Stimulated activated CD4-positive, alpha-beta T cell treated with anti-CD3 and anti-CD28 coated beads, Interleukin-12 subunit alpha, Interleukin-12 subunit beta, amount 100 ng/mL, for 24 hours (primary cell): Measurements from ENCODE around the gene EYA3.

Experiments
- DNase-seq, 2 experiments: peaks; one replicate each; pipeline ENCODE4 v3.0.0-alpha.2; 2020; ENCODE audit warnings: low read depth in 2 of 2

Gene EYA3, protein sequence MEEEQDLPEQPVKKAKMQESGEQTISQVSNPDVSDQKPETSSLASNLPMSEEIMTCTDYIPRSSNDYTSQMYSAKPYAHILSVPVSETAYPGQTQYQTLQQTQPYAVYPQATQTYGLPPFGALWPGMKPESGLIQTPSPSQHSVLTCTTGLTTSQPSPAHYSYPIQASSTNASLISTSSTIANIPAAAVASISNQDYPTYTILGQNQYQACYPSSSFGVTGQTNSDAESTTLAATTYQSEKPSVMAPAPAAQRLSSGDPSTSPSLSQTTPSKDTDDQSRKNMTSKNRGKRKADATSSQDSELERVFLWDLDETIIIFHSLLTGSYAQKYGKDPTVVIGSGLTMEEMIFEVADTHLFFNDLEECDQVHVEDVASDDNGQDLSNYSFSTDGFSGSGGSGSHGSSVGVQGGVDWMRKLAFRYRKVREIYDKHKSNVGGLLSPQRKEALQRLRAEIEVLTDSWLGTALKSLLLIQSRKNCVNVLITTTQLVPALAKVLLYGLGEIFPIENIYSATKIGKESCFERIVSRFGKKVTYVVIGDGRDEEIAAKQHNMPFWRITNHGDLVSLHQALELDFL

GRCh38 chr1:28088168-28088961 lies at the start of gene EYA3:
Gene EYA3 (minus strand): TSS chr1:28088610. CDS start chr1:28058026, 30,584 bp downstream.
- DNase-seq: peak; percentile 98 to 99

DNA sequence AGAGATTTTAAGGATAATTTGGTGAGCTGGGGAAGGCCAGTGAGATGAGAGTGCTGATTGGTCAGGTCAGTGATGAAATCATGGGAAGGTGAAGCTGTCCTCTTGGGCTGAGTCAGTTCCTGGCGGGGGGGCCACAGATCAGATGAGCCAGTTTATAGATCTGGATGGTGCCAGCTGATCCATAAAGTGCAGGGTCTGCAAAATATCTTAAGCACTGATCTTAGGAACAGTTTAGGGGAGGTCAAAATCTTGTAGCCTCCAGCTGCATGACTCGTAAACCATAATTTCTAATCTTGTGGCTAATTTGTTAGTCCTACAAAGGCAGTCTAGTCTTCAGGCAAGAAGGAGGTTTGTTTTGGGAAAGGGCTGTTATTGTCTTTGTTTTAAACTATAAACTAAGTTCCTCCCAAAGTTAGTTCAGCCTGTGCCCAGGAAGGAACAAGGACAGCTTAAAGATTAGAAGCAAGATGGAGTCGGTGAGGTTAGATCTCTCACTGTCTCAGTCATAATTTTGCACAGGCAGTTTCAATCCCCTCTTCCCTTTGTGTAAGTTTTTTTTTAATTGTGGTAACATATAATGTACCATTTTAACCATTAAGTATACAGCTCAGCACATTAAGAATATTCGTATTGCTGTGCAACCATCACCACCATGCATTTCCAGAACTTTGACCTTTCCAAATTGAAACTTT lies 48.7 kb upstream of the EYA3 start:
- no peak for DNase-seq

DNA sequence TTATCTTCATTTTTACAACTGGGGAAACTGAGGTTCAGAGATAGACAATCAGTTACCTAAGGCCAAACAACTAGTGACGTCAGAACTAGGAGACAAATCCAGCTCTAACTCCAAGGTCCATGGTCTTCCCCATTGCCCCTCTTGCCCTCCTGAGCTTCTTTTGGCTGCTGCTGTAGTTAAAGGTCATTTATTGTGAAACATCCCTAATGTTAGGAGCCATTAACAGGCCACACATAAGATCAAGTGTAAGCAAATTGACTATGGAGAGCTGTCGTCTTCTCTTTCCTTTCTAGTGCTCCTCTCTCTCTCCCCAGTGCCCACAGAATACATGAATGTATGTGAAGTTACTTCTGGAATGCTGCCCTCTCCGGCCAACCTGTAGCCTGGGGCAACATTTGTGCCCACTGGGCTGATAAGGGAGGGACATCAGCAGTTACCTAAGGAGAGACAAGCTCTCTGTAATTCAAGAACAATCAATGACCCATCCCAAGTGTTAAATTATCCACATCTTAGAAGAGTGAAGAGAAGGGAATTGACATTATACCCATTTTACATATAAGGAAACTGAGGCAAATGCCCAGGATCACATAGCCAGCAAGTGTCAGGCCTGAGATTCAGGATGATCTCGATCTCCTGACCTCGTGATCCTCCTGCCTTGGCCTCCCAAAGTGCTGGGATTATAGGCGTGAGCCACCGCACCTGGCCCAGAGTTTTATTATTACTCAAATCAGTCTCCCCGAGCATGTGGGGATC lies 47.9 kb upstream of the EYA3 start:
- no peak for DNase-seq

DNA sequence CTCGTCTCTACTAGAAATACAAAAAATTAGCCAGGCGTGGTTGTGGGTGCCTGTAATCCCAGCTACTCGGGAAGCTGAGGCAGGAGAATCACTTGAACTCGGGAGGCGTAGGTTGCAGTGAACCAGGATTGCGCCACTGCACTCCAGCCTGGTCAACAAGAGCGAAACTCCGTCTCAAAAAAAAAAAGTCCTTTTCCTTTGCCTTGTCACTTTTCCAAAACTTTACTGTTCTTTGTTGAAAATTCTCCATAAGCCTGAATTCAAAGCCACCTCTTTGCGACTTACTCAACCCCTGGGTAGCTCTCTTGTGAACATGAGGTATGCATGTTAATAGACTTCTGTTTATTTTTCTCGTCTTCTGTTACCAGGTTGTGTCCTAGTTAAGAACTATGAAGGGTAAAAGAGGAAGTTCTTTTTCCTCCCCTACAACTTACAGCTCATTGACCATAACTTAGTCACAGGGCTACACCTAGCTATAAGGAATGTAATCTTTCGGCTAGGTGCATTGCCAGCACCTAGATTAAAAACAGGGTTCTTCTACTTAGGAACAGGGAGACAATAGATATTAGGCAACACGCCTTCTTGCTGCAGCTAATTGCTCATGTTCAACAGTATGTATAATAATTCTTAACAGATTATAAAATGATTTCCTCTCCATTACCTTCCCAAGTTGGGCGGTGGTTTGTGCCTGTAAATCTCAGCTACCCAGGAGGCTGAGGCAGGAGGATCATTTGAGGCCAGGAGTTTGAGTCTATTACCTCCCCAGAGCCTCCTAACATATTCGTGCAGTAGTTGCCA lies 47.2 kb upstream of the EYA3 start:
- DNase-seq: no peak

GRCh38 chr1:28134651-28135207 lies 46.3 kb upstream of the EYA3 start:
- no peak for DNase-seq

DNA sequence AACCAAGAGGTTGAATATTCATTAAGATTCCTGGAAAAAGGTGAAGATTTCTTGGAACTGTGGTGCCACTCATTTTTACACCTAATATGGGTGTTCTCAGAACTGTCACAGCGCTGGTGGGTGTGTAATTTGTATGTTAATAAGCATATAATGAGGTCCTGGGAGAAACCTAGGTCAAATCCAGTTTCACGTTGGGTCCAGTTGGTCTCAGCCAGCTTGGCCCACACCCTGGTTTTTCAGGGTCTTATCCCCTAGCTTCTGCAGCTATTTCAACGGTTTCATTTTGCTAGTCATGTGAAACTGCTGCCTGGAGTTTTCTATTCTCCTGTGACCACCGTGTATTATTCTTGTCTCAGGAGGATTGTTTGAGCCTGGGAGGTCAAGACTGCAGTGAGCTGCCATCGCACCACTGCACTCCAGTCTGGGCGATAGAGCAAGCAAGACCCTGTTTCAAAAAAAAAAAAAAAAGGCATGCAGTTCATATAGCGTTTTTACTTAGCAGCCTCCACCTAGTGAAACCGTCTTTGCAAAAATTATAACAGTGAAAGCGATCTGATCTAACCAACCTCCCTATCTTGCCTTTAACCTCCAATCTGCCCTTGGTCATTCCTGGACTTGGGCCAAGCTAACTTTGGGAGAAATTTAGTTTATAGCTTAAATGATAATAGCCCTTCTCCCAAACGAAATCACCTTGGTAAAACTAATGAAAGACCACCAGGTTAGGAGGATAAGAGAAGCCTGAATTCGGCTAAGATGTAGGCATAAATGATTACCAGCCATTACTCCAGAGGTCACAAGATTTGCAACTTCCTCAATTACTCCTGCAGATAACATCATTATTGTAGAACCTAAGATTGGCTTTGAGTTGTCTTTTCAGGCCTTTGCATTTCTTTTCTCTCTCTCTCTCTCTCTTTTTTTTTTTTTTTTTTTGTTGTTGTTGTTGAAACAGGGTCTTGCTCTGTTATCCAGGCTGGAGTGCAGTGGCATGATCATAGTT lies 44.1 kb upstream of the EYA3 start:
- no peak for DNase-seq

GRCh38 chr1:28130901-28131300 lies 42.5 kb upstream of the EYA3 start:
- DNase-seq: no peak

GRCh38 chr1:28129150-28129549 lies 40.7 kb upstream of the EYA3 start:
- DNase-seq: no peak

- DNase-seq: no peak
These were observed 39.3 kb upstream of the EYA3 start for GRCh38 chr1:28127617-28128257.

GRCh38 chr1:28126783-28127490 lies 38.5 kb upstream of the EYA3 start:
- DNase-seq: no peak

DNA sequence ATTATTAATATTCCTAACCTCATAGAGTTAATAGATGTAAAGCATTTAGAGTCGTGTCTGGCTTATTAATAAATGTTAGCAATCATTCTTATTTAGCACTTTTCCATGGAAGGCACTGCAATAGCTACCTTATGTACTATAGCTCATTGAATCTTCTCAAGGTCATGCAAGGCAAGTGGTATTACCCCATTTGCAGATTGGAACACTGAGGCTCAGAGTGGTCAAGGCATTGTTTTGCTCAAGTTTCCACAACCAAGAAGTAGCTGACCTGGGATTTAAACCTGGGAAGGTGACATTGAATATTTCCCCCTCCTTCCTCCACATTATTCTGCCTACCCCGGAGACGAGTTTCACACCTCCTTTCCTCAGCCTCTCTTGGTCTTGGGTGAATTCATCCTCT lies 37.8 kb upstream of the EYA3 start:
- DNase-seq: no peak

DNA sequence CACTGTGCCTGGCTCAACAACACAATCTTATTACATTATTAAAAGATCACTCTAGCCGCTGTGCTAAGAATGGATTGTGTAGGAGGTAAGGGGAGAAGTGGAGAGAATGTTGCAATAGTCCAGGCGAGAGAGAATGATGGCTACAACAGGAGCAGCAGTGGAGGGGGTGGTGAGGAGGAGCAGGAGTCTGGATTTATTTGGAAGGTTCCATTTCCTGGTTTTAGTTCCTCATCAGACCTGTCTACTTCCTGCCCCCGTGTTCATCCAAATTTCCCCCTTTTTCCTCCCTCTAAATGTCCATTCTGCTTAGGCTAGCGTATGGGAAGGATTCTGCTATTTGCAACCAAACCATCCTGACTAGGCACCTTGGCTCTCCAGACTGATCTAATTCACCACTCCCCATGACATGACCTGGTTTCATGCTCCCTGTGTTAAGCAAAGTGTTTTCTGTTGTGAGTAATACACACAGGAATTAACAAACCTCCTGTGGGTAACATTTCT lies 35.1 kb upstream of the EYA3 start:
- DNase-seq: no peak

- no peak for DNase-seq
These were observed 33.8 kb upstream of the EYA3 start for GRCh38 chr1:28122183-28122582.

- DNase-seq: no peak
These were observed 31.1 kb upstream of the EYA3 start for GRCh38 chr1:28119556-28119955.

DNA sequence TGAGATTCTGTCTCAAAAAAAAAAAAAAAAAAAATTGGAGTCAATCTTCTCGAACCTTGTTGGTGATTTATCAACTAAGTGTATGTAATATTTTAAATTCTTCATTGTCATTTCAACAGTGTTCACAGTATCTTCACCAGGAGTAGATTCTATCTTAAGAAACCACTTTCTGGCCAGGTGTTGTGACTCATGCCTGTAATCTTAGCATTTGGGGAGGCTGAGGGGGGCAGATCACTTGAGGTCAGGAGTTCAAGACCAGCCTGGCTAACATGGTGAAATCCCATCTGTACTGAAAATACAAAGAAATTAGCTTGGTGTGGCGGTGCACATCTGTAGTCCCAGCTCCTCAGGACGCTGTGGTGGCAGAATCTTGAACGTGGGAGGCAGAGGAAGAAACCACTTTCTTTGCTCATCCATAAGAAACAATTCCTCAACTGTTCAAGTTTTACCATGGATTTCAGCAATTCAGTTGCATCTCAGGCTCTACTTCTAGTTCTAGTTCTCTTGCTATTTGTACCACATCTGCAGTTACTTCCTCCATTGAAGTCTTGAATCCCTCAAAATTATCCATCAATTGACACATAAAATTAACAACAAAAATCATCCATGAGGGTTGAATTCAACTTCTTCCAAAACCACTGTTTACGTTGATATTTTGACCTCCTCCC lies 30.4 kb upstream of the EYA3 start:
- DNase-seq: no peak

DNA sequence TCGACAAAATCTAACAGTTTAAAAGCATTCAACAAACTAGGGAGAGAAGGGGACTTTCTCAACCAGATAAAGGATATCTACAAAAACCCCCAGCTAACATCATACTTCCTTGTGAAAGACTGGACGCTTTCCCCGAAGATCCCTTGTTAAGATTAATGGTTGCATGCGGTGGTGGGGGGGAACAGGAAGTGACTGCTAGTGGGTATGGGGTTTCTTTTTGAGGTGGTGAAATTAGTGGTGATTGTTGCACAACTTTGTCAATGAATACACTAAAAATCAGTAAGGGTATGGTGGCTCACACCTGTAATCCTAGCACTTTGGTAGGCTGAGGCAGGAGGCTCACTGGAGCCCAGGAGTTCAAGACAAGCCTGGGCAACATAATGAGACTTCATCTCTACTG lies 26.9 kb upstream of the EYA3 start:
- DNase-seq: peak in 1 of 2 experiments; percentile 34

- no peak for DNase-seq
These were observed 26.4 kb upstream of the EYA3 start for GRCh38 chr1:28114844-28115243.
